ENCODE results near the gene LDAH.

Gene LDAH

DNA sequence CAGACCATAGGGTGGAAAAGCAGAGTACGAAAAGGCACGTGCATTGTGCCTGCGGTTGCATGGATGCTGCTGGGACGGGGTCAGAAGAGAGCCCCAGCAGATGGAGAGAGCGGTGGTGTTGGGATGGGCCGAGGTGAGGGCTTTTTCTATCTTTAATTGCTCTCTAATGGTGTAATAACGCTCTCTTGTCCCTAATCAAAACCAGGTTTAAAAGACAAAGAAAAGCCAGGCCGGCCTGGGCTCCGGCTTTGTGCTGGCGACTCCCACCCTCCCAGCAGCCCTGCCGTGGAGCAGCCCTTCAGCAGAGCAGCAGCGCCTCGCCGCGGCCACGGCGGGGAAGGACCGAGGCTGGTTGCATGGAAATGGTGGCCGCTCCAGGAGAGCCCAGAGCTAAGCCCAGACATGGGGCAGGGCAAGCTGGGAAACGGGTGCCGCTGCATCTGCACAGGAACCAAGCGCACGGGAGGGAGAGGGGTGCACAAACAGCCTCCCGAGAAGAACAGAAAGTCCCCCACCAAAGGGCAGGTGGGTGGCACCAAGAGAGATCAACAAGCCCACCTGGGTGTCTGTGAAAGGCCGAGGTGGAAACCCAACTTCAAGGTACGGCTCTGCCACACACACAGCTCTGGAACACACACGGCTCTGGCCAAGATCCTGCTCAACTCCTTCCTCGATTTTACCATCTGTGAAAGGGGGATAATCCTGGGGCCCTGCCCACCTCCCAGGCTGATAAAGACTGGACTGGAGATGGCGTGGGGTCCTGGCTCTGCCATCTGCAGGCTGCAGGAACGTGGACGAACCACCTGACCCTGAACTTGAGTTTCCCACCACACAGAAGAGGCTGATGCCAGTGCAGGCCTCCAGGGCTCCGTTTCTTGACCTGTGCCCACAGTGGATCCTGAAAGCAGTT is 187.0 kb downstream of the LDAH start:
- H3K4me1 ChIP-seq (ENCODE audit: insufficient read depth, low read length) = peaks cover 7% of the 10 kb centered on the region
- no peaks in the 10 kb centered on the region for H3K36me3 ChIP-seq (ENCODE audit: insufficient read depth, low read length)
- no peak overlapping the region for H3K9ac ChIP-seq (ENCODE audit: low read depth, low read length)
- H3K9me3 ChIP-seq (ENCODE audit: control insufficient read depth, insufficient read depth, low read length) = no peaks in the 10 kb centered on the region

- Histone ChIP-seq H3K9me3 (ENCODE audit: control insufficient read depth, insufficient read depth, low read length) (no peaks in the 10 kb centered on the region), H3K9ac (ENCODE audit: low read depth, low read length) (no peak overlapping the region; the same call in 1 of the 2 replicates), H3K4me1 (ENCODE audit: insufficient read depth, low read length) (peaks cover 7% of the 10 kb centered on the region), H3K36me3 (ENCODE audit: insufficient read depth, low read length) (no peaks in the 10 kb centered on the region)
Measured at GRCh38 chr2:20635113-20635510, 187.8 kb downstream of the LDAH start.

DNA sequence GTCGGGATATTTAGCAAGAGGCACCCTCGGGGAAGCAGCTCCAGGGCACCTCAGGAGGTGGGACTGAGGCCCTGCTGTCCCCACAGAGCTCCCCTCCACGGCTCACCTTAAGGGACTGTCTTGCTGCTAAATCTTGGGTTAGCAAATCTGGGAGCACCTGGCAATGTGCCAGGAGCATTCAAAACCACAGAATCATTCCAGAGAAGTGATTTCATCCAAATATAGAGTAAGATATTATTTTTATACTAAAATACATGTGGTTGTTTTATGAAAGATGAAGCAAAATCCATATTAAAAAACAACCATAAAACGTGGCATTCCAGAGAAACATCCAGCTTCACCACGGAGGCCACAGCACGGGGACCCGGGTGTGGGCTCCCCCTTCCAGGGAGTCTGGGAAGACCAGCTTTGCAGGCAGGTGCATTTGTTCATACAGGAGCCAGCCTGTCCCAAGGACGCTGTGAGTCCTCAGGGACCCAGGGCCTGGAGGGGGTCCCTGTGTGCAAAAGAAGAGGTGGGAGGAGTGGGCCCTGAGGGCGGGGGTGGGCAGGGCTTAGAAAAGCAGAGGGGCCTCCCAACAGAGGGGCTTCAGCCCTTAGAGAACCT is 188.3 kb downstream of the LDAH start:
- no peaks in the 10 kb centered on the region for H3K36me3 ChIP-seq (ENCODE audit: insufficient read depth, low read length)
- H3K9me3 ChIP-seq (ENCODE audit: control insufficient read depth, insufficient read depth, low read length) = no peaks in the 10 kb centered on the region
- H3K9ac ChIP-seq (ENCODE audit: low read depth, low read length) = no peak overlapping the region
- H3K4me1 ChIP-seq (ENCODE audit: insufficient read depth, low read length) = peaks cover 7% of the 10 kb centered on the region
